NCI-H524 (cell line): ENCODE data around the gene CARNS1.
"Not testable (repeated sequence)": the region's sequence is repeated elsewhere in the genome, so short reads cannot be mapped to it uniquely, and the experiment has no call there.

ENCODE experiments used
- DNase-seq, 2 experiments: peaks; one replicate each; lab custom pipeline; 2025; lab: John Stamatoyannopoulos, UW

Gene CARNS1

DNA sequence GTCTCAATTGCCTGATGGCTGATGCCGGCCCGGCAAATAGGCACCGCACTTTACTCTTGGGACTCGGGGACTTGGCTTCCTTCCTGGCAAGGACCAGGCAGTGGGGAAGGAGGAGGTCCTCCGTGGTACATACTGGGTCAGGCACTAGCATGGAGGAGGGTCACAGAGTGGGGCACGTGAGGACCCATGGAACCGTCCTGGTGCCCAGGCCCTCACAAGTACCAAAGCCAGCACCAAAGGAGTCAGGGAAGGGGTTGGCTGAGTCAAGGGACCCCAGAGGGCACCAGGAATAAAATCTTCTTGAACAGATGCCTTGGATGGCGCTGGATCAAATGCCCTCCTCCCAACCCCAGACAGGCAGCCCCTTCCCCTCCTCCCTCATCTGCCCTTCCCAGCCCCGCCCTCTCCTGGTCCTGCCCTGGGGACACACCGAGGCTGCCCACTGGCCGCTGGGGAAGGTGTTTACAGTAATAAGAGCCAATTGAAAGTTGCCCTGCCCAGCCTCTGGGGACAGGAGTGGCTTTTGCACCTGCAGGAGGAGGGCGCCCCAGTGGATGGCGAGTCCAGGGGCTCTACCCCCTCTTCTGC is 5.6 kb upstream of the CARNS1 start:
- no peak for DNase-seq

DNA sequence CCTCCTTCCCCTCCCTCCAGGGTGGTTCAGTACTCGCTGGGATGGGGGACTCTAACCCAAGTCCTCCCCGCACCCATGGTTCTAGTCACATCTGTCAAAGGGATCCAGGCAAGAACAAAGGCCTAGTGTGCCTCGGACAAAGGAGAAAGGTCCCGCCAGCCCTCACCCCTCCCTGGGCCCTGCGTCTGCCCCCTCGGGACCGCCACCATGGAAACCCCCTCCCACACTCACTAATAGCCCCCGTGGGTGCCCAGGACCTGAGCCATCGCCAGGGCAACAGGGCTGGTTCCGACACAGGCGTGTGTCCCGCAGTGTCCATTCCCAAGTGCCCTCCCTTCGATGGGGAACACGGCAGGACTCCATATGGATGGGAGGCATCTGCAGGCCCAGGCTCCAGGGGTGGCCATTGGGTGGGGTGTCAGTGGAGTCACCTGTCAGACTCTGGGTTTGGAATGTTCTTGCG is 5.1 kb upstream of the CARNS1 start:
- no peak for DNase-seq

DNA sequence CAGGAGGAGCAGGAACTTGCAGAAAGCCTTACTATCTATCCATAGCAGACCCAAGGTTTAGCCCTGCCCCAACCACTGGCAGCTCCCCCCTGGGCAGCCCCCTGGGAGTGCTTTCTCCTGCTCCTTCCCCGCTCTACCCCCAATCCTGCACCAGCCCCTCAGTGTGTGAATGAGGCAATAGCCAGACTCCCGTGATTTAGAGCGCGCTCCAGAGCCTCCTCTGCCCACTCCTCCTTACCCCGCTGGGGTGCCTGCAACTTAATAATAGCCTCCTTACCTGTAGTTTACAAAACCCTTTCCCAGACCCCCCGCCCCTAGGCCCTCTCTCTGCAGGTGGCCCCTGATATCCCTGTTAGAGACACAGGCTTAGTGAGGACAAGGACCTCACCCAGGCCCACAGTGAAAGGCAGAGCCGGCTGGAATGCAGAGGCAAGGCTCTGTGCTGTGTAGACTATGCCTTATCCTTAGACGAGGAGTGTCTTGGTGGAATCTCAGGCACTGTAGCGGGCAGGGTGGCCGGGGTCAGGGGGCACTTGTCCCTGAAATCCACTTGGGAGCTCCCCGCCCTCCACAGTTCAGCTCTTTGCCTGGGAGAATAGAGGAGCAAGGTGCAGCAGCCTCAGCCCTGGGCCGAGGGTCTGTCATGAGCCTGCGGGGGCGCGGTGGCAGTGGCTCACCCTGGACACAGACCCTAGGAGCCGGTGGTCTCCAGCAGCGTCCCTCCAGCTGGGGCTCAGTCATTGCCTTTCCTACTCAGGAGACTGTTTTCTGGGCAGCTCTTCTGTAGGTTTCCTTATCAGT is 4.3 kb upstream of the CARNS1 start:
- no peak for DNase-seq

DNA sequence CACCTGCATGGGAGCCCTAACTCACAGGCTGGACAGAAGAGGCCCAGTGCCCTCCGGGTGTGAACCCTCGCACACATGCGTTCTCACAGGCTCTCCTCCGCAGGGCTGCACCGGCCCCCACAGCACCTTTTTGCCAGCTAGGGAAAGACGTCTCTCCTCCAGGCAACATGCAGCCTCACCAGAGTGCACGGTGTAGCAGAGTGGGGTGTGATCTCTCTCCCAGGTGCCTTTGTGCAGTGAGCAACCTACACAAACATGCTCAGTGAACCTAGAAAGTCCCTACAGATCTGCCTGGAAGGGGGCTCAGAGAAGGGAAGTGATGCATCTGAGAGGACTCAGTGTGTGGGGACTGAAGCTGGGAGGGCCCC is 3.7 kb upstream of the CARNS1 start:
- DNase-seq: no peak

DNA sequence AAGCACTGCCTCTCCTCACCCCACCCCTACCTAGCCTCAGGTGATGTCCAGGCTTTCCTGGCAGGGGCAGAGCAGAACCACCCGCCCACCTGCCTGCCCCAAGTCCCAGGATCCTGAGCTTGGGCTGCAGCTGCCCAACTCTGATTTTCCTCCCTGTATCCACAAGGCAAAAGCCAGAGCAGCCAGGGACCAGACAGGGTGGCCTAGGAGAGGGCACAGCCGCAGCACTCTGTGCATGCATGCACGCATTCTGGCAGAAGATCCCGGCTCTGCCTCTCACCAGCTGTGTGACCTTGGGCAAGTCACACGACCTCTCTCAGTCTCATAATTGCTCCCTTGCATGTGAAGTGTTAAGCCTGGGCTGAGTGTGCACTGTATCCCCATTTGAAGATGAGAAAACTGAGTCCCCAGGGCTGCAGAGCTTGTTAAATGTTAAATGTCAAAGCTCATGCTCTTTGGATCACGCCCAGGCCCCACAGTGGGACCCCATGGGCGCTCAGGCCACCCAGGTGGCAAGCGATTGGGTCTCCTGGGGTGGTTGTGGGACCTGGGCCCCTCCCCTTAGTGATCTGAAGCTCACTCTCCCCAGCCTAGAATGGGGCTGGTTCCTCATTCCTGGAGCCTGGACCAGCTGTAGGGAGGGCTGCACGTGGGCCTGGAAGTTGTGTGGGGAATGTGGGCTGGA is 2.8 kb upstream of the CARNS1 start:
- no peak for DNase-seq

DNA sequence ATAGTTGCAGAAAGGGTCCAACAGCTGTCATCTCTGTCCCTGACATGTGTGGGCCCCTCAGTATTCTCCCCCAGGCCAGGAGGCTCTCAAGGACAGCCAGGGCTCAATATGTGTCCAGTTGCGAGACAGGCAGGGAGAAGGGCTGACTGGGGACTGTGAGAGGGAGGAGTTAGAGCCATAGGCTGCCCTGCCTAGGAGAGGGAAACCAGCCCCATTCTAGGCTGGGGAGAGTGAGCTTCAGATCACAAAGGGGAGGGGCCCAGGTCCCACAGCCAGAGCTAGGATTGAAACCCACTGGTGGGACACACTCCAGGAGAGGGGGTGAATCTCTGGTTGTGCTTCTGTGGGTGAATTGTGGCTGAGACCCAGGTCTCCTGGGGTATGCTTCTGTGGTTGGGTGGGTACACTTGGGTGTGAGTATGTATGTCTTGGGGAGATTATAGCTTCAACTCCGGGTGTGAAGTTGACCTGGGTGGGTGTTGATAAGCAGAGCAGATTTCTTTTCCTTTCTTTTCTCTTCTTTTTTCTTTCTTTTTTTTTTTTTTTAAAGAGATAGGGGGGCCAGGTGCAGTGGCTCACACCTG is 2.1 kb upstream of the CARNS1 start:
- no peak for DNase-seq

DNA sequence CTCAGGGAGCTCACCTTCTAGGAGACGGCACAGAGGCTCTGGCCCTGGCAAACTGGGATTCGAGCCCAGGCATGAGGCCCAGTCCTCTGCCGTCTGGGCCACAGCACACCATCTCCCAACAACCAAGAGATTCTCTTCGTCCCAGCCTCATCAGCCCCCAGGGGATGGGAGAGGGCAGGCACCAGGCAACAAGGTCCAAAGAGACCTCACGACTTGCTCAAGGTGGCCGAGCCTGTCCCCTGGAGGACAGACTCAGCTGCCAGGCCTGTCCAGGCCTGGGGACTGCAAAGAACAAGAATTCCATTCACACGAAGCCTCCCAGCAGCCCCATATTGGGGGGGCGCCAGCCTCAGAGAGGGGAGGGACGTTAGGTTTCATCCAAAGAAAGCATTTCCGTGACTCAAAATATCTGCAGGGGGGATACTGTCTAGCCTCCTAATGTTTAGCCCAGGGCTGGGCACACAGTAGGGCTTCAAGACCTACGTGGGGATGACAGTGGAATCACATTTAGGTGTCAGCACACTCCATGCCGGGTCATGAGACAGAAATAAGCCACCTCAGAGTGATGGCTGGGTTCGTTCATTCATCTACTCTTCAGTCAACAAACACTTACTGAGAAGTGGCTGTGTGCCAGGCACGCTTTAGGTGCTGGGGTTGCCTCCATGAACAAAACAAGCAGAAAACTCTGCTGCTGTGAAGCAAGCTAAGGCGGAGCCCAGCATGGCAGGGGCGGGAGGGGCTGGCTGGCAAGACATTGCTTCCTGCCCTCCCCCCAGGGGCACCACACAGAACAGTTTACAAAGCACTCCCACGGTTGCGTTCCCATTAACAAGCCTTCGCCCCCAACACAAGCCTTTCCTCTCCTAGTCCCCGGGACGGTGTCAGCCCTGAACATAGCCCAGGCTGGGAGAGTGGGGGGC is 1.2 kb downstream of the CARNS1 start:
- no peak for DNase-seq

DNA sequence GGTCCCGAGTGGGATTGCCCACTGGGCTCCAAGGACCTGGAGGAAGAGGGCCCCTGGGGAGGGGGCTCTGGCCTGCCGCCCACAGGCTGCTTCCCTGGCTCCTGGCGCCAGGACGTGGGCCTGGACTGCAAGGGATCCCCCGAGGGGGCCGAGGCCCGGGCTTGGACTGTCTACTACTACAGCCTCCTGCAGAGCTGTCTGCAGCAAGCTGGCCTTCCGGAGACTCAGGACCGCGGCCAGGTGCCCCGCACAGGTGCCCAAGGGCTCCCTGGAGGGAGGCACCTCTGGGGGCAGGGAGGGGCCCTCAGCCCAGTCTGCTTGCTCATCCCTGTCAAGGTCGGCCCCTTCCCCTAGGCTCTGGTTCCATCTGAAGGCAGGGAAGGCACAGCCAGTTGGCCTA is 1.9 kb downstream of the CARNS1 start:
- no peak for DNase-seq

DNA sequence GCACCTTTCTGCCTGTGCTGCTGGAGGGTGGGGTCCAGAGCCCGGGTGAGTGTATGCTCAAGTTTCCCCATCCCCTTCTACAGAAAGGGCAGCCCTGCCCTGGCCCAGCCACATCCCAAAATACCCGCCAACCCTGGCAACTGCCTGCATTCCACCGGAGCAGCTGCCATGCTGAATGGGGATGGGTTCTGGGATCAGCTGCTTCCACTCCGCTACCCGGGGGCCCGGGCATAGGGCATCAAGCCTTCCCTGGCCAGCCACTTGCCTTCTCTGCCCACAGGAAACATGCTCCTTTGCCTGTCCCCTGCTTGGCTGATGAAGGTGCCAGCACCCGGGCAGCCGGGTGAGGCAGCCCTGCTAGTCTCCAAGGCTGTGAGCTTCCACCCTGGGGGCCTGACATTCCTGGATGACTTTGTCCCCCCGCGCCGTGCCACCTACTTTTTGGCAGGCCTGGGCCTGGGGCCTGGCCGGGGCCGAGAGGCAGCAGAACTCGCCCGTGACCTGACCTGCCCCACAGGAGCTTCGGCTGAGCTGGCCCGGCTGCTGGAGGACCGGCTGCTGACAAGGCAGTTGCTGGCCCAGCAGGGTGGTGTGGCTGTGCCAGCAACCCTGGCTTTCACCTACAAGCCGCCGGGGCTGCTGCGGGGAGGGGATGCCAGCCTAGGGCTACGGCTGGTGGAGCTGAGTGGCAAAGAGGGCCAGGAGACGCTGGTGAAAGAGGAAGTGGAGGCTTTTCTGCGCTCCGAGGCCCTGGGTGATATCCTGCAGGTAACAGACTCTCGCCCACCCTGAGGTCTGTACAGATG is 3.2 kb downstream of the CARNS1 start:
- DNase-seq: no peak

DNA sequence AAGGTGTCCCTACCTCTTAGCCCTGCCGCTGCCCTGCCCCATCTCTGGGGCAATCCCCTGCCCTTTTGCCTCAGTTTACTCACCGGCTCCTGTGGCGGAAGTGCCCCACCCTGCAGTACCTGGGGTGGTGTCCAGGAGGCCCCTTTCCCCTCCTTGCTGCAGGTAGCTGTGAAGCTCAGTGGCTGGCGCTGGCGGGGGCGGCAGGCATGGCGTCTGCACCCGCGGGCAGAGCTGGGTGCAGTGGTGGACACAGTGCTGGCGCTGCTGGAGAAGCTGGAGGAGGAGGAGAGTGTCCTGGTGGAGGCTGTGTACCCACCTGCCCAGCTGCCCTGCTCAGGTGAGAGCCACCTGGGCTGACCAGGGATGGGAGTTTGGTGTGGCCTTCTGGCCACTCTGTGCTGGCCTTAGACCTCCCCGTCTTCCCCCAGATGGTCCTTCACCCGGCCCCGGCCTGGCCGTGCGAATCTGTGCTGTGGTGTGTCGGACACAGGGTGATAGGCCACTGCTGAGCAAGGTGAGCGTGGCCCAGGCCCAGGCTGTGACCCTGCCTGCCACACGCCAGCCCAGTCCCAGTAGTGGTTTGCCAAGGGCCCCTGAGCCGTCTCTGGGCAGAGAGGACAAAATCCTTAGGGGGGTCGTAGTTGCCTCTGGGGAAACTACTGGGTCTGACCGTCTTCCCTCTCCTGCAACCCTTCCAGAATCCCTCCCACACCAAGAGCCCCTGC is 4.0 kb downstream of the CARNS1 start:
- DNase-seq: no peak

DNA sequence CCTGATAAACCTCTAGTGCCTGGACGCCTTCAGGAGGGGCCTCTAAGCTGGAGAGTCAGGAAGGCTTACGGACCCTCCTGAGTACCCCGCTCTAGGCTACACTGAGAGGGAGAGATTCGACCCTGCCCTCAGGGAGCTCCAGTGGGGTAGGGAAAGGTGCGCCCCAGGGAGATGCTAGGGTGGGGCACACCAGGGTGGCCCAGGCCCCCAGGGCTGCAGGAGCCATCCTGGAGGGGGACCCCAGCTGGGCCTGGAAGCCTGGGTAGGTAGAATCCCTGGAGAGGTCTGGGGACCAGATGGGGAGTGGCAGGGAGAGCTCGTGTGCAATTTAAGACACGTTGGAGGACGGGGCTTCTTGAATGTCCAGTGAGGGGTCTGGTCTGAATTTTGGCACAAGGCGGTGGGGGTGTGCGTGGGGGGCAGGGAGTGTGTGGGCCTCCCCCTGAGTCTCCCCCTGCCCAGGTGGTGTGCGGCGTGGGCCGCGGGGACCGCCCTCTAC is 4.7 kb downstream of the CARNS1 start:
- DNase-seq: peak in 1 of 2 experiments; percentile 50

DNA sequence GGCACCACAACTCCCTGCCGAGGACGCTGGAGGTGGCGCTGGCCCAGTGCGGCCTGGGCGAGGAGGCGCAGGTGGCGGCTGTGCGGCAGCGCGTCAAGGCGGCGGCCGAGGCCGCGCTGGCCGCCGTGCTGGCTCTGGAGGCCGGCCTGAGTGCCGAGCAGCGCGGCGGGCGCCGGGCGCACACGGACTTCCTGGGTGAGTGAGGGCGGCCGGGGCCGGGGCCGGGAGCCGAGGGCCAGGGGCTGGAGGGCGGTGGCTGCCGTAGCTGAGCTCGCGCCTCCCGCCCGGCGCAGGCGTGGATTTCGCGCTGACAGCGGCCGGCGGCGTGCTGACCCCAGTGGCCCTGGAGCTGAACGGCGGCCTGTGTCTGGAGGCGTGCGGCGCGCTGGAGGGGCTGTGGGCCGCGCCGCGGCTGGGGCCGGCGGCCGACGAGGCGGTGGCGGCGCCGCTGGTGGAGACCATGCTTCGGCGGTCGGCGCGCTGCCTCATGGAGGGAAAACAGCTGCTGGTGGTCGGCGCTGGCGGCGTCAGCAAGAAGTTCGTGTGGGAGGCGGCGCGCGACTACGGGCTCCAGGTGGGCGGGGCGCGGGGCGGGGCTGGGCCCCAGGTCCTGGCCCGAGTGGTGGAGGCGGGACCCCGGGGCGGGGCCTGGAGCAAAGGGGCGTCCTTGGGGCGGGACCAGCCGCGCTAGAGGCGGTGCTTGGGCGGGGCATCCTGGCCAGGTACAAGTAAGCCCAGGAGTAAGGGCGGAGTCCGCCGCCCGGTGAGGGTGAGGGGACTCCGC is 5.4 kb downstream of the CARNS1 start:
- peak; percentile 83 for DNase-seq

DNA sequence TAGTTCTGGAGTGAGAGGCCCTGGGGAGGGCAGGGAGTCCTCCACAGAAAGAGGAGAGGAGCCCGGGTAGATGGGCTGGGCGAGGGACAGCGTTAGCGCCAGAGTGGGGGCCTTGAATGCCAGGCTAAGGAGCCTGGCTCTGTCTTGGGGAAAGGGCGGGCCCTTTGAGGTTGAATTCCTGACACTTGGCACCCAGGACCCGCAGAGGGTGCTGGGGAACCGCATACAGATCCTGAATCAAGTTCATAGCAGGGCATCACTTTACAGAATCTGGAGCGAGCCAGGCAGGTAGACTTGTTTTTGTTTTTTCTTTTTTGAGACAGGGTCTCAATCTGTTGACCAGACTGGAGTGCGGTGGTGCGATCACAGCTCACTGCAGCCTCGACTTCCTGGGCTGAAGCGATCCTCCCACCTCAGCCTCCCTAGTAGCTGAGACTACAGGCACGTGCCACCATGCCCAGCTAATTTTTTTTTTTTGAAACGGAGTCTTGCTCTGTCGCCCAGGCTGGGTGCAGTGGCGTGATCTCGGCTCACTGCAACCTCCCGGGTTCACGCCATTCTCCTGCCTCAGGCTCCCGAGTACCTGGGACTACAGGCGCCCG is 6.1 kb downstream of the CARNS1 start:
- DNase-seq: no peak

DNA sequence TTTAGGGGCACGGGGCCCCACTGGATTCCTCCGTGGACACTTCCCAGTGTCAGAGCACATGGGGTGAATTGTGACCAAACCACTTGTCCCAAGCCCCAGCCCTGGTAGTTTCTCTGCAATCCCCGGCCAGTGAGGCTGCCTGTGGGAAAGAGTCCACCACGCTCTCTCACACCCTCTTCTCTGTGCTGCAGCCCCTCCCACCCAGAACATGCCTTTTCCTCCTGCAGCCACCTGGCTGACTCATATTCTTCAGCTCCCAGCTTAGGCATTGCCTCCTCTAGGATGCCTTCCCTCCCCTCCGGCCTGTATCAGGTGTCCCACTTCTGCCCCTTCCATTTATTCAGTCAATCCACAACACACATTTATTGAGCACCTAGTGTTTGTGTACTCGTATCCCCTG is 7.4 kb downstream of the CARNS1 start:
- peak in 1 of 2 experiments; percentile 21 for DNase-seq

DNA sequence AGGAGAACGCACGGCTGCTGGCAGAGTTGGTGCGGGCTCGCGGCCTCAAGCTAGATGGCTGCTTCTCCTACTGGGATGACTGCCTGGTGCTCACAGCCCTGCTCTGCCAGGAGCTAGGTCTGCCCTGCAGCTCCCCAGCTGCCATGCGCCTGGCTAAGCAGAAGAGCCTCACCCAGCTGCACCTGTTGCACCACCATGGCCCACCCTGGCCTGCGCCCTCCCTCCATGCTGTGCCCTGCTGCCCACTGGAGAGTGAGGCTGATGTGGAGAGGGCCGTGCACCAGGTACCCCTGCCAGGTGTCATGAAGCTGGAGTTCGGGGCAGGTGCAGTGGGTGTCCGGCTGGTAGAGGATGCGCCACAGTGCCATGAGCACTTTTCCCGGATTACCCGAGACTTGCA is 8.0 kb downstream of the CARNS1 start:
- DNase-seq: no peak

DNA sequence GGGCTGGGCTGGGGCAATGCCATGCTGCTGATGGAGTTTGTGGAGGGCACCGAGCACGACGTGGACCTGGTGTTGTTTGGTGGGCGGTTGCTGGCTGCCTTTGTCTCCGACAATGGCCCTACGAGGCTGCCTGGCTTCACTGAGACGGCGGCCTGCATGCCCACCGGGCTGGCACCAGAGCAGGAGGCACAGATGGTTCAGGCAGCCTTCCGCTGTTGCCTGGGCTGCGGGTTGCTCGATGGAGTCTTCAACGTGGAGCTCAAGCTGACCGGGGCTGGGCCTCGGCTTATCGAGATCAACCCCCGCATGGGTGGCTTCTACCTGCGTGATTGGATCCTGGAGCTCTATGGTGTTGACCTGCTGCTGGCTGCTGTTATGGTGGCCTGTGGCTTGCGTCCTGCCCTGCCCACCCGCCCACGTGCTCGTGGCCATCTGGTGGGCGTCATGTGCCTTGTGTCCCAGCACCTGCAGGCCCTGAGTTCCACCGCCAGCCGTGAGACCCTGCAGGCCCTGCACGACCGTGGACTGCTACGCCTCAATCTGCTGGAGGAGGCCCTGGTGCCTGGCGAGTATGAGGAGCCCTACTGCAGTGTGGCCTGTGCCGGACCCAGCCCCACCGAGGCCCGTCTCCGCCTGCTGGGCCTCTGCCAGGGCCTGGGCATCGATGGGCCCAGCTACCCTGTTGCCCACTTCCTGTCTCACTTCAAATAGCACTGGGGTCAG is 8.6 kb downstream of the CARNS1 start:
- no peak for DNase-seq

DNA sequence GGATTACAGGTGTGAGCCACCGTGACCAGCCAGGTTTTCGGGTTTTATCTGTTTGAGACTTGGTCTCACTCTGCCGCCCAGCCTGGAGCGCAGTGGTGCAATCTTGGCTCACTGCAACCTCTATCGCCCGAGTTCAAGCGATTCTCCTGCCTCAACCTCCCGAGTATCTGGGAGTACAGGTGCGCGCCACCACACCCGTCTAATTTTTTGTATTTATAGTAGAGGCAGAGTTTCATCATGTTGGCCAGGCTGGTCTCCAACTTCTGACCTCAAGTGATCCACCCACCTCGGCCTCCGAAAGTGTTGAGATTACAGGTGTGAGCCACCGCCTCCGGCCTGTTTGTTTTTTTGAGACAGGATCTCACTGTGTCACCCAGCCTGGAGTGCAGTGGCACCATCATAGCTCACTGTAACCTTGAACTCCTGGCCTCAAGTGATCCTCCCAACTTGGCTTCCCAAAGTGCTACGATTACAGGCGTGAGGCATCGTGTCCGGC is 11.9 kb downstream of the CARNS1 start:
- not testable (repeated sequence) for DNase-seq
